Liver (tissue), 9 donors: ENCODE results near the gene SLC27A5. TPM values are rescaled to one million over a fixed set of nuclear protein-coding genes. Genes with fewer than 3 reads are reported as not detected.
"Not testable (repeated sequence)": the region's sequence is repeated elsewhere in the genome, so short reads cannot be mapped to it uniquely, and the experiment has no call there.

Experiments used
- DNase-seq: peaks from one replicate; pipeline ENCODE4 v3.0.0-alpha.2; 2017; ENCODE audit warnings: low spot score
- H3K27ac ChIP-seq, 2 donors: one replicate each; pipeline ENCODE4 v1.7.0; 2013; ENCODE audit warnings: inconsistent platforms in 2 of 2, low read length in 2 of 2, control low read depth in 1 of 2, low read depth in 1 of 2, mild to moderate bottlenecking in 1 of 2
- H3K27me3 ChIP-seq, 4 donors: one replicate each; pipeline versions ENCODE4 v1.6.1 to v1.7.0; 2013; ENCODE audit warnings: low read length in 3 of 4, inconsistent platforms in 1 of 4, mild to moderate bottlenecking in 1 of 4, moderate library complexity in 1 of 4; ENCODE audit not compliant: control insufficient read depth in 4 of 4, insufficient read depth in 4 of 4
- H3K36me3 ChIP-seq, 4 donors: one replicate each; pipeline versions ENCODE4 v1.6.1 to v1.7.0; 2013; ENCODE audit warnings: low read length in 3 of 4, mild to moderate bottlenecking in 3 of 4, low read depth in 1 of 4, moderate library complexity in 1 of 4; ENCODE audit not compliant: control insufficient read depth in 4 of 4, insufficient read depth in 3 of 4
- H3K4me1 ChIP-seq, 4 donors: one replicate each; pipeline versions ENCODE4 v1.6.1 to v1.7.0; 2013; ENCODE audit warnings: low read length in 3 of 4, mild to moderate bottlenecking in 3 of 4, moderate library complexity in 1 of 4; ENCODE audit not compliant: control insufficient read depth in 4 of 4, insufficient read depth in 4 of 4
- H3K4me3 ChIP-seq, 3 donors: one replicate each; pipeline versions ENCODE4 v1.6.1 to v1.7.0; 2013; ENCODE audit warnings: low read length in 3 of 3, control low read depth in 1 of 3, low read depth in 1 of 3, mild to moderate bottlenecking in 1 of 3
- H3K9ac ChIP-seq, 2 donors: one replicate each; pipeline ENCODE4 v1.7.0; 2013; ENCODE audit warnings: low read length in 2 of 2, mild to moderate bottlenecking in 2 of 2, moderate library complexity in 2 of 2, control low read depth in 1 of 2, low read depth in 1 of 2
- H3K9me3 ChIP-seq, 4 donors: one replicate each; pipeline versions ENCODE4 v1.6.1 to v1.7.0; 2013; ENCODE audit warnings: low read length in 3 of 4; ENCODE audit not compliant: control insufficient read depth in 4 of 4
- ATF3 ChIP-seq: IDR thresholded peaks from 2 replicates; pipeline ENCODE4 v1.6.1; 2016; ENCODE audit warnings: antibody characterized with exemption
- CTCF ChIP-seq: fragments of 150-350 bp; IDR thresholded peaks from 2 replicates; pipeline ENCODE4 v1.5.1; 2017; ENCODE audit warnings: improper control_type of control experiment, low read depth, low read length; ENCODE audit not compliant: missing input control
- EGR1 ChIP-seq, 2 donors: IDR thresholded peaks; 2 replicates each; pipeline ENCODE4 v1.6.1; 2016 to 2018; ENCODE audit warnings: antibody characterized with exemption in 2 of 2, low read depth in 2 of 2
- FOXA2 ChIP-seq: IDR thresholded peaks from 2 replicates; pipeline ENCODE4 v1.6.1; 2016; ENCODE audit warnings: antibody characterized with exemption
- HNF4A ChIP-seq, 2 donors: conservative IDR thresholded peaks; 2 replicates each; pipeline ENCODE4 v1.6.1; 2016; ENCODE audit warnings: antibody characterized with exemption in 2 of 2, mild to moderate bottlenecking in 2 of 2
- HNF4G ChIP-seq: IDR thresholded peaks from 2 replicates; pipeline ENCODE4 v1.6.1; 2016; ENCODE audit warnings: antibody characterized with exemption
- JUND ChIP-seq, 2 donors: IDR thresholded peaks; 2 replicates each; pipeline ENCODE4 v1.6.1; 2016; ENCODE audit warnings: antibody characterized with exemption in 2 of 2
- MAX ChIP-seq: IDR thresholded peaks from 2 replicates; pipeline ENCODE4 v1.6.1; 2016; ENCODE audit warnings: antibody characterized with exemption
- NR2F2 ChIP-seq: IDR thresholded peaks from 2 replicates; pipeline ENCODE4 v1.6.1; 2016; ENCODE audit warnings: antibody characterized with exemption
- REST ChIP-seq: IDR thresholded peaks from 2 replicates; pipeline ENCODE4 v1.6.1; 2016; ENCODE audit warnings: antibody characterized with exemption, mild to moderate bottlenecking
- RXRA ChIP-seq, 2 donors: IDR thresholded peaks; 2 replicates each; pipeline ENCODE4 v1.6.1; 2017 to 2018; ENCODE audit warnings: antibody characterized with exemption in 2 of 2, mild to moderate bottlenecking in 1 of 2
- SP1 ChIP-seq: IDR thresholded peaks from 2 replicates; pipeline ENCODE4 v1.6.1; 2018; ENCODE audit warnings: antibody characterized with exemption, mild to moderate bottlenecking
- TAF1 ChIP-seq: conservative IDR thresholded peaks from 2 replicates; pipeline ENCODE4 v1.6.1; 2016; ENCODE audit warnings: antibody characterized with exemption, mild to moderate bottlenecking
- YY1 ChIP-seq: IDR thresholded peaks from 2 replicates; pipeline ENCODE4 v1.6.1; 2016; ENCODE audit warnings: antibody characterized with exemption, mild to moderate bottlenecking
- ZBTB33 ChIP-seq: IDR thresholded peaks from 2 replicates; pipeline ENCODE4 v1.6.1; 2016; ENCODE audit warnings: antibody characterized with exemption
- WGBS: extraction: QIAGEN DNeasy Blood & Tissue Kit; methylation state at CpG from one replicate; pipeline ENCODE4 v1.1.7; 2013; 5-methylcytosine and 5-hydroxymethylcytosine counted together
- polyA plus RNA-seq, 2 donors: library from polyadenylated mRNA; stranded (reverse) in 1 of 2; unstranded in 1 of 2; fragments of 200-250 nt in 1 of 2; fragments of >200 nt in 1 of 2; fragmentation: Nextera tagmentation in 1 of 2; extraction: Ambion mirVana in 1 of 2; gene quantifications; one replicate each; pipeline versions ENCODE4 v1.2.1 to v1.2.3, GENCODE V29; 2013 to 2015
- total RNA-seq, 2 donors: library from RNA; depleted of rRNA; stranded (reverse); fragments of >200 nt; gene quantifications; one replicate each; pipeline ENCODE4 v1.2.3, GENCODE V29; 2014
- donor health status: healthy.
- donor health status: healthy.
- donor health status: healthy.
- donor health status: healthy.
- donor health status: healthy.

SLC27A5 gene
- total and polyA plus RNA-seq, 4 donors = 31.9 to 395 (median 321) TPM

DNA sequence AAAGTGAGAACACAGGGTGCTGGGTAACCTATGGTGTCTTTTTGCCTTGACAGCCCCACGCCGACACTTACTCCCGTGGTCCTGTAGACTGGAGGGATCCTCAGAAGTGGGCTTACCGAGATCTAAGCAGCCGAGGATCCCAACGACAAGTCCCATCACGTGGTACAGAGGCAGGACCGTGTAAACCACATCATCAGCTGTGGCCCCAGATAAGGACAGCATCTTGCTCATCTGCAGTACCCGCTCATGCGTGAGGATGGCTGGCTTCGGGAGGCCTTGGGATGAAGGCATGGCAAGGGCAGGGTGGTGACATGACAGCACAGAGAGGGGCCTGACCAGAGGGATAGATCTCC, 2.1 kb downstream of the SLC27A5 start:
- peaks cover 0 to 3% (median 0%) of the 10 kb centered on the region in 4 donors for H3K36me3 ChIP-seq
- H3K27me3 ChIP-seq = no peaks in the 10 kb centered on the region
- WGBS = 40% methylated on average over 11 of the region's 11 CpGs
- H3K9ac ChIP-seq = peak overlapping the region in 1 of 2 donors; percentile 43
- no peaks in the 10 kb centered on the region for H3K9me3 ChIP-seq
- TF ChIP-seq SP1 (no peak), HNF4G (no peak), MAX (no peak), NR2F2 (no peak), ZBTB33 (no peak), CTCF (no peak), FOXA2 (no peak), HNF4A (conservative IDR thresholded peaks at IDR 0.05) (no peak), EGR1 (IDR thresholded peaks at IDR 0.05; ENCODE audit: low read depth in 2 of 2) (no peak), ATF3 (no peak)
- DNase-seq = no peak
- H3K4me3 ChIP-seq = peak overlapping the region; percentile 30 to 68 (median 66)
- H3K4me1 ChIP-seq = peaks cover 20 to 81% (median 64%) of the 10 kb centered on the region in 4 donors
- H3K27ac ChIP-seq = peak overlapping the region; percentile 80 to 86

DNA sequence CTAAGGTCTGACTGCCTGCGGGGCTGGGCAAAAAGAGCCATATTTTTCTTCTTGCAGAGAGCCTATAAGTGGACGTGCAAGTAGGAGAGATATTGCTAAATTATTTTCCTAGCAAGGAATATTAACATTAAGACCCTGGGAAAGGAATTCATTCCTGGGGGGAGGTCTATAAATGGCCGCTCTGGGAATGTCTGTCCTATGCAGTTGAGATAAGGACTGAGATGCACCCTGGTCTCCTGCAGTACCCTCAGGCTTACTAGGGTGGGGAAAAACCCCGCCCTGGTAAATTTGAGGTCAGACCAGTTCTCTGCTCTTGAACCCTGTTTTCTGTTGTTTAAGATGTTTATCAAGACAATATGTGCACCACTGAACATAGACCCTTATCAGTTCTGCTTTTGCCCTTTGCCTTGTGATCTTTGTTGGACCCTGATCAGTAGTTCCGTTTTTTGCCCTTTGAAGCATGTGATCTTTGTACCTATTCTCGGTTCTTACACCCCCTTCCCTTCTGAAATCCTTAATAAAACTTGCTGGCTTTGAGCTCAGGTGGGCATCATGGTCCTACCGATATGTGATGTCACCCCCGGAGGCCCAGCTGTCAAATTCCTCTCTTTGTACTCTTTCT, 4.1 kb downstream of the SLC27A5 start:
- not testable (repeated sequence) for H3K9ac ChIP-seq, H3K9me3 ChIP-seq, H3K36me3 ChIP-seq, H3K4me3 ChIP-seq, H3K27me3 ChIP-seq, DNase-seq
- Histone ChIP-seq H3K4me1 (peaks cover 12 to 69% (median 54%) of the 10 kb centered on the region in 4 donors), H3K27ac (peak overlapping the region in 1 of 2 donors; percentile 28)
- WGBS = 56% methylated on average over 8 of the region's 8 CpGs
- TF ChIP-seq RXRA (IDR thresholded peaks at IDR 0.05) (peak; percentile 61 to 77), HNF4G (peak; percentile 78), NR2F2 (peak; percentile 49), JUND (IDR thresholded peaks at IDR 0.05) (peak in 1 of 2 donors; percentile 21), YY1 (peak; percentile 27), SP1 (peak; percentile 41), HNF4A (conservative IDR thresholded peaks at IDR 0.05) (peak; percentile 95)

DNA sequence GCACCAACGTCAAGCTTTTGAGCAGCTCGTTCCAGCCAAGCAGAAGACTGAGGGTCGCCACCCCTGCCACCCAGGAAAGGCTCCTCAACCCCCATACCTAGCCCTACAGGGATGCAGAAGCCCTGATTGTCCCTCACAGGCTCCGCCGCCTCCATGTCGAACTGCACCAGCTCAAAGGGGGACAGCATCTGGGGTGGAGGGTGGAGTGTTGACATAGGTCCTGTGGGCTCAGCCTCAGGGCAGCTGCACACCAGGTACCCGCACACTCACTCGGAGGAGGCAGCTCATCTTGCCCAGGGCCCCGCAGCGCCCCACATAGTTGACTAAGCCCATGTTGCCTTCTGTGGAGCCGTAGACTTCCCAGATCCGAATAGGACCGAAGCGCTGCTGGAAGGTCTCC, 11.6 kb downstream of the SLC27A5 start:
- Histone ChIP-seq H3K36me3 (peaks cover 0 to 3% (median 1%) of the 10 kb centered on the region in 4 donors), H3K9ac (no peak overlapping the region), H3K4me3 (no peak overlapping the region), H3K27me3 (no peaks in the 10 kb centered on the region), H3K27ac (no peak overlapping the region), H3K4me1 (peaks cover 8 to 45% (median 23%) of the 10 kb centered on the region in 4 donors), H3K9me3 (no peaks in the 10 kb centered on the region)
- no peak for DNase-seq
- 91% methylated on average over 14 of the region's 14 CpGs for WGBS
- no peak for TF ChIP-seq SP1
- no peak for TF ChIP-seq EGR1 (IDR thresholded peaks at IDR 0.05; ENCODE audit: low read depth in 2 of 2)
- no peak for TF ChIP-seq TAF1
- TF ChIP-seq FOXA2 = no peak
- TF ChIP-seq CTCF = no peak
- no peak for TF ChIP-seq REST
